Endothelial cell of umbilical vein (primary cell): ENCODE data around the gene NEU3. TPM values are rescaled to one million over a fixed set of nuclear protein-coding genes. Genes with fewer than 3 reads are reported as not detected.

Experiments used
- BruUV-seq: library from RNA; stranded (reverse); fragments of 400-500 nt; replicated peaks from 2 replicates; lab custom pipeline; 2021; lab: Mats Ljungman, UMichigan
- CTCF ChIA-PET: fragments of 300-600, 350-600 bp; sonication (Branson Sonifier 250); formaldehyde crosslinking; loops from one replicate; lab custom pipeline; 2021; ENCODE audit warnings: antibody characterized with exemption, inconsistent platforms; lab: Charles Lee
- POLR2A ChIA-PET: fragments of 300-600, 350-600 bp; sonication (Branson Sonifier 250); formaldehyde crosslinking; loops from one replicate; lab custom pipeline; 2021; ENCODE audit warnings: antibody characterized with exemption, inconsistent platforms; lab: Charles Lee
- DNase-seq: peaks from one replicate; pipeline ENCODE4 v3.0.0-alpha.2; 2011; ENCODE audit warnings: low read depth, low spot score
- FAIRE-seq: peaks from 2 replicates; lab custom pipeline; 2011; peaks lifted over from hg19 to GRCh38; lab: Jason Lieb, UNC
- H2AFZ ChIP-seq: 2 replicates; pipeline ENCODE4 v1.6.0; 2012; ENCODE audit warnings: low read depth, low read length, control low read depth, inconsistent platforms
- H3K27ac ChIP-seq: 2 replicates; pipeline ENCODE4 v1.5.1; 2011; ENCODE audit warnings: low read depth, mild to moderate bottlenecking, control low read depth, low read length, moderate library complexity; ENCODE audit not compliant: insufficient read depth
- H3K27me3 ChIP-seq, 2 experiments: 2 replicates each; pipeline versions ENCODE4 v1.6.0 to v1.6.1; 2011; ENCODE audit warnings: low read length in 2 of 2, mixed read lengths in 1 of 2; ENCODE audit not compliant: control insufficient read depth in 2 of 2, insufficient read depth in 2 of 2
- H3K36me3 ChIP-seq, 2 experiments: 2 replicates in 1 of 2; 3 replicates in 1 of 2; pipeline ENCODE4 v1.5.1; 2011; ENCODE audit warnings: low read length in 2 of 2, mild to moderate bottlenecking in 1 of 2, moderate library complexity in 1 of 2; ENCODE audit not compliant: control insufficient read depth in 2 of 2, insufficient read depth in 2 of 2; ENCODE audit errors: extremely low read depth in 1 of 2
- H3K4me1 ChIP-seq: 3 replicates; pipeline ENCODE4 v1.5.1; 2011; ENCODE audit warnings: mild to moderate bottlenecking, low read length; ENCODE audit not compliant: control insufficient read depth, insufficient read depth; ENCODE audit errors: extremely low read depth
- H3K4me2 ChIP-seq: 2 replicates; pipeline ENCODE4 v1.6.1; 2011; ENCODE audit warnings: low read length, control low read depth, mixed read lengths; ENCODE audit not compliant: insufficient read depth
- H3K4me3 ChIP-seq, 3 experiments: fragments of 200-600 bp in 1 of 3; sonication (generic), shearing (Covaris generic) in 1 of 3; replicated peaks in 1 of 3; 2 replicates each; pipeline ENCODE4 v1.5.1; 2011 to 2016; ENCODE audit warnings: control low read depth in 3 of 3, low read length in 3 of 3, mild to moderate bottlenecking in 2 of 3, inconsistent platforms in 1 of 3, low read depth in 1 of 3, moderate library complexity in 1 of 3; ENCODE audit not compliant: insufficient read depth in 1 of 3
- H3K79me2 ChIP-seq: 2 replicates; pipeline ENCODE4 v1.6.0; 2012; ENCODE audit warnings: low read length, inconsistent platforms; ENCODE audit not compliant: control insufficient read depth, insufficient read depth
- H3K9ac ChIP-seq: replicated peaks from 2 replicates; pipeline ENCODE3; 2011; ENCODE audit warnings: low read length, control low read depth; ENCODE audit not compliant: insufficient read depth; ENCODE audit errors: extremely low read depth
- H3K9me1 ChIP-seq: replicated peaks from 3 replicates; pipeline ENCODE4 v1.6.0; 2011; ENCODE audit warnings: mild to moderate bottlenecking, low read length; ENCODE audit not compliant: control insufficient read depth, insufficient read depth; ENCODE audit errors: extremely low read depth
- H3K9me3 ChIP-seq: replicated peaks from 2 replicates; pipeline ENCODE4 v1.5.1; 2012; ENCODE audit warnings: low read length, inconsistent platforms; ENCODE audit not compliant: control insufficient read depth, insufficient read depth
- H4K20me1 ChIP-seq: replicated peaks from 2 replicates; pipeline ENCODE3; 2011; ENCODE audit warnings: mild to moderate bottlenecking, low read length; ENCODE audit not compliant: control insufficient read depth, insufficient read depth; ENCODE audit errors: extremely low read depth
- EZH2 ChIP-seq: IDR thresholded peaks from 2 replicates; pipeline ENCODE4 v1.6.1; 2012; ENCODE audit warnings: borderline replicate concordance, low read depth, mild to moderate bottlenecking, moderate library complexity, low read length, inconsistent platforms; ENCODE audit not compliant: severe bottlenecking
- FOS ChIP-seq: IDR thresholded peaks from 2 replicates; pipeline ENCODE4 v1.6.1; 2011; ENCODE audit warnings: mild to moderate bottlenecking, low read length, moderate library complexity, borderline replicate concordance; ENCODE audit not compliant: insufficient read depth
- GATA2 ChIP-seq: IDR thresholded peaks from 2 replicates; pipeline ENCODE4 v1.7.0; 2011; ENCODE audit warnings: low read depth, mild to moderate bottlenecking, moderate library complexity, mixed read lengths, low read length; ENCODE audit not compliant: insufficient read length, insufficient read depth
- JUN ChIP-seq: IDR thresholded peaks from 2 replicates; pipeline ENCODE4 v1.6.1; 2011; ENCODE audit warnings: borderline replicate concordance, low read depth; ENCODE audit not compliant: insufficient read length, insufficient read depth
- MYC ChIP-seq: IDR thresholded peaks from one replicate; pipeline ENCODE4 v1.6.1; 2011; ENCODE audit warnings: mild to moderate bottlenecking, low read depth, low read length
- POLR2A ChIP-seq: IDR thresholded peaks from 2 replicates; pipeline ENCODE4 v1.6.1; 2012; ENCODE audit warnings: low read depth, mild to moderate bottlenecking, control low read depth, low read length
- POLR2AphosphoS5 ChIP-seq: IDR thresholded peaks from 2 replicates; pipeline ENCODE4 v1.6.1; 2012; ENCODE audit warnings: low read depth, mild to moderate bottlenecking, control low read depth, low read length, moderate library complexity; ENCODE audit not compliant: insufficient read depth
- dilution Hi-C: fragments of 300-500 bp; cut with MboI; formaldehyde crosslinking; loops from one replicate; pipeline ENCODE4 v1.15.0; 2019; ENCODE audit warnings: low sequenced_read_pairs; ENCODE audit not compliant: extremely low pct_ligation_motif_present
- intact Hi-C: fragments of 100-400 bp; cut with micrococcal nuclease; formaldehyde crosslinking; loops from one replicate; pipeline ENCODE4 v1.10.0; 2022
- polyA plus RNA-seq, 4 experiments: library from polyadenylated mRNA; depleted of rRNA in 3 of 4; stranded (reverse) in 3 of 4; unstranded in 1 of 4; fragments of >200 nt; gene quantifications; 2 replicates each; pipeline versions ENCODE4 v1.2.1 to v1.2.3, GENCODE V29; 2011 to 2012; ENCODE audit warnings: missing spikeins in 1 of 4
- total RNA-seq: library from RNA; stranded (reverse); gene quantifications from 2 replicates; pipeline ENCODE4 v1.2.3, GENCODE V29; 2021
- TF ChIP-seq, protein P1 (sequence below): IDR thresholded peaks from 2 replicates; pipeline ENCODE4 v1.6.1; 2011; ENCODE audit not compliant: insufficient read depth, insufficient read length
- TF ChIP-seq, protein P2 (sequence below), 2 donors: IDR thresholded peaks; 1 replicate in 1 of 2; 2 replicates in 1 of 2; pipeline ENCODE4 v1.5.1; 2011; ENCODE audit warnings: low read length in 2 of 2, mild to moderate bottlenecking in 2 of 2, moderate library complexity in 2 of 2, control low read depth in 1 of 2, inconsistent platforms in 1 of 2, low read depth in 1 of 2; ENCODE audit not compliant: insufficient read depth in 1 of 2; ENCODE audit errors: extremely low read depth in 1 of 2

The NEU3 gene
- total and polyA plus RNA-seq, 2 donors (not counting 3 experiments of a cell fraction or from before 2014, with no cell fraction given), result 5.9 to 7.0 TPM

DNA sequence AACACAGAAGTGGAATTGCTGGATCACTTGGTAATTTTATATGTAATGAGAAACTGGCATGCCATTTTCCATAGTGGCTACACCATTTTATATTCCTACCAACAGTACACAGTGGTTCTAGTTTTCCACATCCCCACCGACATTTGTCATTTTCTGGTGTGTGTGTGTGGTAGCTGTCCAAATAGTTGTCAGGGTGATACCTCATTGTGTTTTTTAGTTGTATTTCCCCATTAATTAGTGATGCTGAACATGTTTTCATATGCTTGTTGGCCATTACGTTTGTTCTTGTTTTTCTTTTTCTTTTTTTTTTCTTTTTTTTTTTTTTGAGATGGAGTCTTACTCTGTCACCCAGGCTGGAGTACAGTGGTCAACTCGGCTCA is 12.2 kb downstream of the NEU3 start:
- Histone ChIP-seq H3K27me3 (no peaks in the 10 kb centered on the region), H3K4me3 (no peak overlapping the region), H3K27ac (no peak overlapping the region), H3K9ac (no peak overlapping the region), H3K79me2 (no peaks in the 10 kb centered on the region), H3K4me2 (no peak overlapping the region), H4K20me1 (no peaks in the 10 kb centered on the region), H3K9me3 (no peaks in the 10 kb centered on the region), H3K36me3 (peaks cover 0 to 7% of the 10 kb centered on the region in 2 experiments), H3K9me1 (no peaks in the 10 kb centered on the region), H2AFZ (no peak overlapping the region), H3K4me1 (no peaks in the 10 kb centered on the region)
- dilution Hi-C loops (loop anchor here (25.0 kb wide), 1 partner anchor 89 kb away; no protein-coding TSS in a partner anchor), intact Hi-C loops (no loop called here)
- POLR2A ChIA-PET, result no interaction called here
- DNase-seq (no peak), FAIRE-seq (no peak)
- no TSS peak for BruUV-seq
- TF ChIP-seq POLR2AphosphoS5, result no peak
- TF ChIP-seq, protein P1, sequence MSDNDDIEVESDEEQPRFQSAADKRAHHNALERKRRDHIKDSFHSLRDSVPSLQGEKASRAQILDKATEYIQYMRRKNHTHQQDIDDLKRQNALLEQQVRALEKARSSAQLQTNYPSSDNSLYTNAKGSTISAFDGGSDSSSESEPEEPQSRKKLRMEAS, result no peak
- TF ChIP-seq, protein P2, sequence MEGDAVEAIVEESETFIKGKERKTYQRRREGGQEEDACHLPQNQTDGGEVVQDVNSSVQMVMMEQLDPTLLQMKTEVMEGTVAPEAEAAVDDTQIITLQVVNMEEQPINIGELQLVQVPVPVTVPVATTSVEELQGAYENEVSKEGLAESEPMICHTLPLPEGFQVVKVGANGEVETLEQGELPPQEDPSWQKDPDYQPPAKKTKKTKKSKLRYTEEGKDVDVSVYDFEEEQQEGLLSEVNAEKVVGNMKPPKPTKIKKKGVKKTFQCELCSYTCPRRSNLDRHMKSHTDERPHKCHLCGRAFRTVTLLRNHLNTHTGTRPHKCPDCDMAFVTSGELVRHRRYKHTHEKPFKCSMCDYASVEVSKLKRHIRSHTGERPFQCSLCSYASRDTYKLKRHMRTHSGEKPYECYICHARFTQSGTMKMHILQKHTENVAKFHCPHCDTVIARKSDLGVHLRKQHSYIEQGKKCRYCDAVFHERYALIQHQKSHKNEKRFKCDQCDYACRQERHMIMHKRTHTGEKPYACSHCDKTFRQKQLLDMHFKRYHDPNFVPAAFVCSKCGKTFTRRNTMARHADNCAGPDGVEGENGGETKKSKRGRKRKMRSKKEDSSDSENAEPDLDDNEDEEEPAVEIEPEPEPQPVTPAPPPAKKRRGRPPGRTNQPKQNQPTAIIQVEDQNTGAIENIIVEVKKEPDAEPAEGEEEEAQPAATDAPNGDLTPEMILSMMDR (IDR thresholded peaks at IDR 0.05; ENCODE audit: extremely low read depth in 1 of 2, insufficient read depth in 1 of 2, low read depth in 1 of 2, low read length in 2 of 2), result no peak
- no peak for TF ChIP-seq JUN
- TF ChIP-seq MYC, result no peak
- no peak for TF ChIP-seq FOS
- no peak for TF ChIP-seq POLR2A
- TF ChIP-seq GATA2, result no peak
- TF ChIP-seq EZH2, result no peak
- CTCF ChIA-PET, result interaction anchor here (1.5 to 2.6 kb wide), 2 partner anchors 22 to 71 kb away, joined by 5 to 9 read pairs; no protein-coding TSS in a partner anchor
